Panc1 (cell line): ENCODE measurements around the gene LY9. TPM values are rescaled to one million over a fixed set of nuclear protein-coding genes. Genes with fewer than 3 reads are reported as not detected.

Experiments used
- ATAC-seq: fragments of 200-7000 bp; cut with Tn5 transposase; 2 replicates; pipeline ENCODE4 v1.9.1; 2020; ENCODE audit warnings: mild to moderate bottlenecking, moderate library complexity
- BruUV-seq: library from RNA; stranded (reverse); fragments of 400-500 nt; replicated peaks from 2 replicates; lab custom pipeline; 2021; lab: Mats Ljungman, UMichigan
- CTCF ChIA-PET: fragments of 300-600 bp; sonication (Branson Sonifier 250); formaldehyde crosslinking; loops from one replicate; lab custom pipeline; 2022; ENCODE audit warnings: antibody characterized with exemption; lab: Charles Lee
- POLR2A ChIA-PET: fragments of 300-600 bp; sonication (Branson Sonifier 250); formaldehyde crosslinking; loops from one replicate; lab custom pipeline; 2022; ENCODE audit warnings: antibody characterized with exemption; lab: Charles Lee
- DNase-seq: peaks from one replicate; pipeline ENCODE4 v3.0.0-alpha.2; 2010; ENCODE audit warnings: low read depth, low spot score
- H3K27ac ChIP-seq: 2 replicates; pipeline ENCODE4 v1.5.1; 2011; ENCODE audit warnings: mild to moderate bottlenecking, low read length, inconsistent platforms
- H3K27me3 ChIP-seq: fragments of 200-500 bp; sonication (Bioruptor generic); 2 replicates; pipeline ENCODE4 v1.6.0; 2014; ENCODE audit warnings: low read length, inconsistent platforms; ENCODE audit not compliant: control insufficient read depth, insufficient read depth
- H3K36me3 ChIP-seq: fragments of 200-500 bp; sonication (Bioruptor generic); 2 replicates; pipeline ENCODE4 v1.5.1; 2014; ENCODE audit warnings: inconsistent platforms, mild to moderate bottlenecking, low read length, moderate library complexity; ENCODE audit not compliant: control insufficient read depth, insufficient read depth
- H3K4me1 ChIP-seq: 2 replicates; pipeline ENCODE4 v1.5.1; 2011; ENCODE audit warnings: inconsistent platforms, mild to moderate bottlenecking, low read length, moderate library complexity; ENCODE audit not compliant: control insufficient read depth, insufficient read depth
- H3K4me3 ChIP-seq, 2 experiments: 2 replicates each; pipeline ENCODE4 v1.5.1; 2011 to 2012; ENCODE audit warnings: low read depth in 2 of 2, low read length in 2 of 2, mild to moderate bottlenecking in 2 of 2, inconsistent platforms in 1 of 2, moderate library complexity in 1 of 2
- H3K9me3 ChIP-seq: fragments of 200-500 bp; sonication (Bioruptor generic); 2 replicates; pipeline ENCODE4 v1.5.1; 2014; ENCODE audit warnings: low read depth, mild to moderate bottlenecking, inconsistent platforms, low read length, moderate library complexity; ENCODE audit not compliant: control insufficient read depth, insufficient read depth
- CTCF ChIP-seq: fragments of 450-650 bp; IDR thresholded peaks from 2 replicates; pipeline ENCODE4 v1.5.1; 2017; ENCODE audit warnings: mild to moderate bottlenecking
- POLR2AphosphoS5 ChIP-seq: IDR thresholded peaks from 2 replicates; pipeline ENCODE4 v1.6.1; 2012; ENCODE audit warnings: mild to moderate bottlenecking, low read depth, low read length, moderate library complexity
- REST ChIP-seq, 2 experiments: IDR thresholded peaks; 2 replicates each; pipeline ENCODE4 v1.6.1; 2011 to 2012; ENCODE audit warnings: low read depth in 2 of 2, control low read depth in 1 of 2, low read length in 1 of 2, mild to moderate bottlenecking in 1 of 2, moderate library complexity in 1 of 2; ENCODE audit not compliant: insufficient read depth in 1 of 2
- SIN3A ChIP-seq: IDR thresholded peaks from 2 replicates; pipeline ENCODE4 v1.6.1; 2012; ENCODE audit warnings: low read depth, mild to moderate bottlenecking, low read length, moderate library complexity, borderline replicate concordance; ENCODE audit not compliant: insufficient read depth
- TCF7L2 ChIP-seq: IDR thresholded peaks from 2 replicates; pipeline ENCODE4 v1.6.1; 2011; ENCODE audit warnings: mild to moderate bottlenecking, low read depth, low read length, inconsistent platforms
- in situ Hi-C: cut with HindIII; loops from 2 replicates; pipeline ENCODE4 v1.10.0; 2016; ENCODE audit warnings: low sequenced_read_pairs, low pct_unique_long_range_greater_than_20kb
- intact Hi-C: fragments of 100-400 bp; cut with micrococcal nuclease; formaldehyde crosslinking; loops from one replicate; pipeline ENCODE4 v1.10.0; 2022; ENCODE audit not compliant: unreplicated experiment
- total RNA-seq: library from RNA; stranded (reverse); gene quantifications from one replicate; pipeline ENCODE4 v1.2.1, GENCODE V29; 2021; ENCODE audit not compliant: unreplicated experiment

The LY9 gene
- total RNA-seq, 1 experiment from 2014 or later, result 0.10 TPM

- intact Hi-C loops, result no loop called here
- no peak overlapping the region for H3K27ac ChIP-seq
- DNase-seq (no peak), ATAC-seq (no peak)
- H3K4me3 ChIP-seq, result no peak overlapping the region
- no peak for TF ChIP-seq REST (IDR thresholded peaks at IDR 0.05; ENCODE audit: insufficient read depth in 1 of 2, low read depth in 2 of 2, low read length in 1 of 2)
- TF ChIP-seq SIN3A, result no peak
- no peak for TF ChIP-seq TCF7L2
- no peak for TF ChIP-seq CTCF
- TF ChIP-seq POLR2AphosphoS5, result no peak
- H3K36me3 ChIP-seq, result no peaks in the 10 kb centered on the region
- ChIA-PET POLR2A (no interaction called here), CTCF (no interaction called here)
- in situ Hi-C loops, result no loop called here
- no peaks in the 10 kb centered on the region for H3K4me1 ChIP-seq
- BruUV-seq, result no TSS peak
- peaks cover 13% of the 10 kb centered on the region for H3K27me3 ChIP-seq
- H3K9me3 ChIP-seq, result no peaks in the 10 kb centered on the region
These were observed 43.0 kb upstream of the LY9 start for GRCh38 chr1:160752924-160753323.

- CTCF ChIA-PET, result no interaction called here
- TF ChIP-seq REST (IDR thresholded peaks at IDR 0.05; ENCODE audit: insufficient read depth in 1 of 2, low read depth in 2 of 2, low read length in 1 of 2) (no peak), CTCF (no peak), TCF7L2 (no peak), SIN3A (no peak), POLR2AphosphoS5 (no peak)
- in situ Hi-C loops, result no loop called here
- Histone ChIP-seq H3K36me3 (no peaks in the 10 kb centered on the region), H3K27ac (no peak overlapping the region), H3K4me3 (no peak overlapping the region), H3K27me3 (peaks cover 13% of the 10 kb centered on the region), H3K4me1 (no peaks in the 10 kb centered on the region), H3K9me3 (no peaks in the 10 kb centered on the region)
- intact Hi-C loops, result no loop called here
- DNase-seq, result no peak
- ATAC-seq, result no peak
- BruUV-seq, result no TSS peak
- POLR2A ChIA-PET, result no interaction called here
These were observed 42.4 kb upstream of the LY9 start for GRCh38 chr1:160753594-160753993.
